ENCODE data around the gene ZDHHC12.

Gene ZDHHC12

GRCh38 chr9:128723866-128724743, at the start of gene ZDHHC12:
ZDHHC12 (minus strand) TSS chr9:128724127; CDS start chr9:128724093, 34 bp downstream.
- peak; percentile 99 for DNase-seq (ENCODE audit: low read depth)

GRCh38 chr9:128773049-128773448, 49.1 kb upstream of the ZDHHC12 start:
- no peak for DNase-seq (ENCODE audit: low read depth)

GRCh38 chr9:128771745-128772519, 48.0 kb upstream of the ZDHHC12 start, which contains the start of gene ZER1:
ZER1 (minus strand) TSS chr9:128771927; CDS start chr9:128755565, 16,362 bp downstream.
- DNase-seq (ENCODE audit: low read depth): peak; percentile 91

GRCh38 chr9:128771094-128771721, 47.3 kb upstream of the ZDHHC12 start:
- DNase-seq (ENCODE audit: low read depth): no peak

- DNase-seq (ENCODE audit: low read depth): no peak
Observed at GRCh38 chr9:128770286-128771030, 46.5 kb upstream of the ZDHHC12 start.

GRCh38 chr9:128768606-128769005, 44.7 kb upstream of the ZDHHC12 start:
- no peak for DNase-seq (ENCODE audit: low read depth)

GRCh38 chr9:128765499-128765898, 41.6 kb upstream of the ZDHHC12 start:
- DNase-seq (ENCODE audit: low read depth): no peak

GRCh38 chr9:128764361-128764760, 40.4 kb upstream of the ZDHHC12 start:
- DNase-seq (ENCODE audit: low read depth): no peak

GRCh38 chr9:128762671-128763449, 38.9 kb upstream of the ZDHHC12 start:
- no peak for DNase-seq (ENCODE audit: low read depth)

GRCh38 chr9:128757602-128758001, 33.7 kb upstream of the ZDHHC12 start:
- no peak for DNase-seq (ENCODE audit: low read depth)

- no peak for DNase-seq (ENCODE audit: low read depth)
Observed at GRCh38 chr9:128753627-128754026, 29.7 kb upstream of the ZDHHC12 start.

- DNase-seq (ENCODE audit: low read depth): no peak
Observed at GRCh38 chr9:128750926-128751595, 27.1 kb upstream of the ZDHHC12 start.

- no peak for DNase-seq (ENCODE audit: low read depth)
Observed at GRCh38 chr9:128747241-128747640, 23.3 kb upstream of the ZDHHC12 start.

GRCh38 chr9:128743421-128743820, 19.5 kb upstream of the ZDHHC12 start:
- DNase-seq (ENCODE audit: low read depth): no peak

- DNase-seq (ENCODE audit: low read depth): no peak
Observed at GRCh38 chr9:128742401-128742800, 18.5 kb upstream of the ZDHHC12 start.

GRCh38 chr9:128735373-128735772, 11.4 kb upstream of the ZDHHC12 start:
- DNase-seq (ENCODE audit: low read depth): no peak

GRCh38 chr9:128733256-128733655, 9.3 kb upstream of the ZDHHC12 start:
- no peak for DNase-seq (ENCODE audit: low read depth)

GRCh38 chr9:128732576-128732975, 8.6 kb upstream of the ZDHHC12 start:
- DNase-seq (ENCODE audit: low read depth): no peak

- DNase-seq (ENCODE audit: low read depth): no peak
Observed at GRCh38 chr9:128731691-128732090, 7.8 kb upstream of the ZDHHC12 start.

- DNase-seq (ENCODE audit: low read depth): no peak
Observed at GRCh38 chr9:128731093-128731492, 7.2 kb upstream of the ZDHHC12 start.
